Measurements from ENCODE around the gene COQ10B. TPM values are rescaled to one million over a fixed set of nuclear protein-coding genes. Genes with fewer than 3 reads are reported as not detected.

COQ10B gene

DNA sequence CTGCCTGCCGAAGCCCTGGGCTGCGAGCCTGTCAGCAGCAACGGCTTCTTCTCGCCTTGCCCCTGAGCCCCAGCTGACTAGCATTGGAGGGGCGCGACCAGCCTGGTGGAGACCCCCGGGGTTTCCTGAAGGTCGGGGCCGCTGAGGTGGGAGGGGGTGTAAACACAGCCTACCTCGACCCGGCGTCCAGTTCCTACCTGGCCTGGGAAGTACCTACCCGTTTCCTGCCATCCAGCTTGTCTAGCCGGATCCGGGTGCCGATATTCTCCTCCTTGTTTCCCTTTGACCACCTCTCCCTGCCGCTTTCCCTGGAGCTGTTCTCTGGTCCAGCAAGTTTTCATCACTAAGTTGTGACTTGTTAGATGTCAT is 63.0 kb downstream of the COQ10B start:
- no peak overlapping the region for H4K8ac ChIP-seq (ENCODE audit: low read depth, low read length)
- no peak overlapping the region for H2BK15ac ChIP-seq (replicated peaks; ENCODE audit: low read depth)
- peak overlapping the region; percentile 96 for H3K9ac ChIP-seq (ENCODE audit: low read length)
- no peak overlapping the region for H2AK5ac ChIP-seq (ENCODE audit: low read length)
- no peaks in the 10 kb centered on the region for H3K27me3 ChIP-seq (ENCODE audit: insufficient read depth, low read length, poor library complexity)
- H3K79me1 ChIP-seq (ENCODE audit: low read length), result no peaks in the 10 kb centered on the region
- no CpG with 5 or more reads among the region's 17 CpGs for WGBS (ENCODE audit: extremely low coverage, insufficient coverage, low lambda C conversion rate)
- H3K4me2 ChIP-seq (ENCODE audit: low read length), result peak overlapping the region; percentile 75
- no peaks in the 10 kb centered on the region for H3K36me3 ChIP-seq (ENCODE audit: control insufficient read depth, insufficient read depth, low read length)
- peak overlapping the region; percentile 29 for H2BK120ac ChIP-seq (ENCODE audit: low read depth, low read length)
- peak overlapping the region; percentile 25 for H3K18ac ChIP-seq (ENCODE audit: low read length)
- H4K5ac ChIP-seq (ENCODE audit: low read length), result no peak overlapping the region
- peak overlapping the region; percentile 96 for H3K4ac ChIP-seq (ENCODE audit: low read depth, low read length)
- H3K79me2 ChIP-seq (ENCODE audit: control insufficient read depth, insufficient read depth, low read length), result peaks cover 35% of the 10 kb centered on the region
- H3K56ac ChIP-seq (ENCODE audit: low read length), result peak overlapping the region; percentile 98
- peak overlapping the region; percentile 90 for H3K4me3 ChIP-seq (ENCODE audit: low read length)
- H3K23ac ChIP-seq (ENCODE audit: low read length), result no peak overlapping the region
- peak; percentile 65 for DNase-seq
- H3K27ac ChIP-seq (ENCODE audit: low read depth, low read length), result peak overlapping the region; percentile 54
- H3K4me1 ChIP-seq (ENCODE audit: control insufficient read depth, low read depth, low read length), result no peaks in the 10 kb centered on the region
- H2BK5ac ChIP-seq (ENCODE audit: low read length), result no peak overlapping the region

- H2BK120ac ChIP-seq (ENCODE audit: low read depth, low read length), result no peak overlapping the region
- H3K56ac ChIP-seq (ENCODE audit: low read length), result no peak overlapping the region
- no peak overlapping the region for H4K5ac ChIP-seq (ENCODE audit: low read length)
- H4K8ac ChIP-seq (ENCODE audit: low read depth, low read length), result no peak overlapping the region
- H3K23ac ChIP-seq (ENCODE audit: low read length), result no peak overlapping the region
- H3K36me3 ChIP-seq (ENCODE audit: control insufficient read depth, insufficient read depth, low read length), result no peaks in the 10 kb centered on the region
- H3K4me2 ChIP-seq (ENCODE audit: low read length), result peak overlapping the region; percentile 20
- DNase-seq, result no peak
- H3K79me2 ChIP-seq (ENCODE audit: control insufficient read depth, insufficient read depth, low read length), result peaks cover 39% of the 10 kb centered on the region
- peak overlapping the region; percentile 96 for H3K9ac ChIP-seq (ENCODE audit: low read length)
- no peak overlapping the region for H2BK15ac ChIP-seq (replicated peaks; ENCODE audit: low read depth)
- no peak overlapping the region for H2BK5ac ChIP-seq (ENCODE audit: low read length)
- H3K18ac ChIP-seq (ENCODE audit: low read length), result no peak overlapping the region
- H3K27me3 ChIP-seq (ENCODE audit: insufficient read depth, low read length, poor library complexity), result no peaks in the 10 kb centered on the region
- no peak overlapping the region for H2AK5ac ChIP-seq (ENCODE audit: low read length)
- no peak overlapping the region for H3K4ac ChIP-seq (ENCODE audit: low read depth, low read length)
- H3K4me3 ChIP-seq (ENCODE audit: low read length), result no peak overlapping the region
- H3K79me1 ChIP-seq (ENCODE audit: low read length), result no peaks in the 10 kb centered on the region
- H3K27ac ChIP-seq (ENCODE audit: low read depth, low read length), result no peak overlapping the region
- no CpG with 5 or more reads among the region's 2 CpGs for WGBS (ENCODE audit: extremely low coverage, insufficient coverage, low lambda C conversion rate)
- no peaks in the 10 kb centered on the region for H3K4me1 ChIP-seq (ENCODE audit: control insufficient read depth, low read depth, low read length)
Measured at GRCh38 chr2:197517150-197517549, 63.8 kb downstream of the COQ10B start.

Small RNA genes within 50 kb of the gene (small RNA-seq; reads per million reads assigned to genes)
- not detected for gene RF00394 (ENCODE audit: insufficient read depth)
- not detected for gene RNU6-1029P (ENCODE audit: insufficient read depth)

All from mesendoderm (in vitro differentiated cells).